ENCODE data around the gene PSRC1. TPM values are rescaled to one million over a fixed set of nuclear protein-coding genes. Genes with fewer than 3 reads are reported as not detected.

Gene PSRC1
- total RNA-seq, 1 experiment from 2014 or later: 60.3 TPM

DNA sequence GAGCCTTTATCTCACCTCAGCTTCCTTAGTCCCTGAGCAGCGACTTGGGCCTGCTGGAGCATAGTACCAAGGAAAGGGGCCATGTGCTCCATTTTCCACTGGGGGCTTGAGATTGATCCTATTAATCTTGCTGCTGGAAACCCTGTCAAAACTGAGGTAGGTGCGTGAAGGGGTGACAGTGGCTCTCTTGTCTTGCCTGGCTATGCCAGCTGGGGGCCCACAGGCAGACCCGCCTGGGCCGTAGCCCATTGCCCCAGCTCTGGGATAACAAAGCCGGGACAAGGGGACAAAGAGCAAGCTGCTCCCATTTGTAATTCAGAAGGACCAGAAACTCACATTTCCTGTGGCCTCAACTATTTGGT is 43.9 kb downstream of the PSRC1 start:
- H4K91ac ChIP-seq (ENCODE audit: insufficient read length, low read depth, low read length): no peak overlapping the region
- no peak overlapping the region for H3K14ac ChIP-seq (ENCODE audit: insufficient read depth, low read length)
- no peak overlapping the region for H3K56ac ChIP-seq (ENCODE audit: insufficient read length, low read depth, low read length)
- no peaks in the 10 kb centered on the region for H3K79me2 ChIP-seq (ENCODE audit: insufficient read depth, low read length)
- H3K27me3 ChIP-seq (ENCODE audit: insufficient read depth, low read length): no peaks in the 10 kb centered on the region
- H2BK20ac ChIP-seq (ENCODE audit: low read depth, low read length, poor library complexity, severe bottlenecking): no peak overlapping the region
- H3K4ac ChIP-seq (ENCODE audit: low read depth, low read length): no peak overlapping the region
- H2BK5ac ChIP-seq (ENCODE audit: insufficient read length, low read length): no peak overlapping the region
- H3K23me2 ChIP-seq (ENCODE audit: insufficient read length, low read depth, low read length, poor library complexity, severe bottlenecking): no peaks in the 10 kb centered on the region
- no peak overlapping the region for H3K18ac ChIP-seq (ENCODE audit: insufficient read length, low read depth, low read length)
- no peak overlapping the region for H2AK5ac ChIP-seq (ENCODE audit: insufficient read length, low read length)
- WGBS (ENCODE audit: extremely low coverage, insufficient read length, low lambda C conversion rate): no CpG with 5 or more reads among the region's 5 CpGs
- peaks cover 14% of the 10 kb centered on the region; the same call in 1 of the 2 replicates for H3K4me1 ChIP-seq (ENCODE audit: insufficient read depth, low read length)
- H3K79me1 ChIP-seq (ENCODE audit: insufficient read depth, low read depth, low read length, poor library complexity, severe bottlenecking): no peaks in the 10 kb centered on the region
- Mint-ChIP-seq H3K9me3 (no peaks in the 10 kb centered on the region; a peak in 1 of 5 replicates), H3K36me3 (ENCODE audit: insufficient read depth in 1 of 3, low read depth in 3 of 3) (peaks cover 27 to 49% (median 47%) of the 10 kb centered on the region in 3 experiments; a peak in 6 of 7 replicates), H3K27ac (peak overlapping the region; percentile 57 to 96 (median 79); a peak in 5 of 7 replicates), H3K4me3 (no peak overlapping the region), H3K27me3 (ENCODE audit: low read depth) (peaks cover 7% of the 10 kb centered on the region), H3K4me1 (peaks cover 73 to 77% of the 10 kb centered on the region in 2 experiments)
- no peak overlapping the region for H4K5ac ChIP-seq (ENCODE audit: insufficient read length, low read depth, low read length)
- H3K27ac ChIP-seq (ENCODE audit: insufficient read length, low read depth, low read length): peak overlapping the region; percentile 40
- H3K9me3 ChIP-seq (ENCODE audit: control insufficient read depth, low read depth, low read length): no peaks in the 10 kb centered on the region
- TF ChIP-seq, protein P1, sequence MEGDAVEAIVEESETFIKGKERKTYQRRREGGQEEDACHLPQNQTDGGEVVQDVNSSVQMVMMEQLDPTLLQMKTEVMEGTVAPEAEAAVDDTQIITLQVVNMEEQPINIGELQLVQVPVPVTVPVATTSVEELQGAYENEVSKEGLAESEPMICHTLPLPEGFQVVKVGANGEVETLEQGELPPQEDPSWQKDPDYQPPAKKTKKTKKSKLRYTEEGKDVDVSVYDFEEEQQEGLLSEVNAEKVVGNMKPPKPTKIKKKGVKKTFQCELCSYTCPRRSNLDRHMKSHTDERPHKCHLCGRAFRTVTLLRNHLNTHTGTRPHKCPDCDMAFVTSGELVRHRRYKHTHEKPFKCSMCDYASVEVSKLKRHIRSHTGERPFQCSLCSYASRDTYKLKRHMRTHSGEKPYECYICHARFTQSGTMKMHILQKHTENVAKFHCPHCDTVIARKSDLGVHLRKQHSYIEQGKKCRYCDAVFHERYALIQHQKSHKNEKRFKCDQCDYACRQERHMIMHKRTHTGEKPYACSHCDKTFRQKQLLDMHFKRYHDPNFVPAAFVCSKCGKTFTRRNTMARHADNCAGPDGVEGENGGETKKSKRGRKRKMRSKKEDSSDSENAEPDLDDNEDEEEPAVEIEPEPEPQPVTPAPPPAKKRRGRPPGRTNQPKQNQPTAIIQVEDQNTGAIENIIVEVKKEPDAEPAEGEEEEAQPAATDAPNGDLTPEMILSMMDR (conservative IDR thresholded peaks at IDR 0.05): no peak
- H3K9ac ChIP-seq (ENCODE audit: extremely low read depth, insufficient read length, low read length): no peak overlapping the region
- H3T11ph ChIP-seq (ENCODE audit: low read length): no peak overlapping the region
- no peak overlapping the region for H2BK15ac ChIP-seq (ENCODE audit: low read depth, low read length)
- H4K20me1 ChIP-seq (ENCODE audit: control insufficient read depth, insufficient read depth, insufficient read length): no peaks in the 10 kb centered on the region
- no peak for DNase-seq
- no peak overlapping the region for H3K4me2 ChIP-seq (ENCODE audit: insufficient read depth, insufficient read length, low read length)
- H2AFZ ChIP-seq (ENCODE audit: low read length): no peak overlapping the region
- no peak overlapping the region for H2BK120ac ChIP-seq (ENCODE audit: low read depth, low read length, poor library complexity, severe bottlenecking)
- H4K8ac ChIP-seq (replicated peaks; ENCODE audit: insufficient read length, low read depth, low read length): no peak overlapping the region
- no peak overlapping the region for H3K23ac ChIP-seq (ENCODE audit: insufficient read length, low read depth, low read length)
- H2BK12ac ChIP-seq (ENCODE audit: insufficient read length, low read depth, low read length): no peak overlapping the region

Measured in H9 (cell line).